GM23338 (cell line): ENCODE data around the gene ZNF223. TPM values are rescaled to one million over a fixed set of nuclear protein-coding genes. Genes with fewer than 3 reads are reported as not detected.

Experiments used
- ATAC-seq: fragments of 200-7000 bp; cut with Tn5 transposase; 3 replicates; pipeline ENCODE4 v1.9.1; 2020
- DNase-seq: peaks from one replicate; pipeline ENCODE4 v3.0.0-alpha.2; 2015; ENCODE audit warnings: low spot score
- H2AFZ ChIP-seq: fragments of 200-600 bp; sonication (generic); 2 replicates; pipeline ENCODE4 v1.8.0; 2016; ENCODE audit warnings: antibody characterized with exemption, mild to moderate bottlenecking, moderate library complexity
- H3F3A ChIP-seq: fragments of 200-600 bp; sonication (generic); replicated peaks from 2 replicates; pipeline ENCODE4 v1.8.0; 2017; ENCODE audit warnings: antibody characterized with exemption, mixed run types, low read depth
- H3K27ac ChIP-seq: fragments of 200-600 bp; sonication (generic); 2 replicates; pipeline ENCODE4 v1.6.1; 2016; ENCODE audit warnings: low read depth
- H3K27me3 ChIP-seq: fragments of 200-600 bp; sonication (generic); 2 replicates; pipeline ENCODE4 v1.8.0; 2016; ENCODE audit warnings: mild to moderate bottlenecking, mixed run types, moderate library complexity; ENCODE audit not compliant: insufficient read depth
- H3K36me3 ChIP-seq: fragments of 200-600 bp; sonication (generic); 2 replicates; pipeline ENCODE4 v1.8.0; 2016; ENCODE audit warnings: mild to moderate bottlenecking; ENCODE audit not compliant: insufficient read depth
- H3K4me1 ChIP-seq: fragments of 200-600 bp; sonication (generic); 2 replicates; pipeline ENCODE4 v1.8.0; 2016; ENCODE audit warnings: mild to moderate bottlenecking, moderate library complexity; ENCODE audit not compliant: insufficient read depth
- H3K4me2 ChIP-seq: fragments of 200-600 bp; sonication (generic); 2 replicates; pipeline ENCODE4 v1.7.1; 2017; ENCODE audit warnings: mixed run types
- H3K4me3 ChIP-seq: fragments of 200-600 bp; sonication (generic); 2 replicates; pipeline ENCODE4 v1.6.1; 2016; ENCODE audit warnings: mixed run types
- H3K79me2 ChIP-seq: fragments of 200-600 bp; sonication (generic); replicated peaks from 2 replicates; pipeline ENCODE4 v1.8.0; 2017; ENCODE audit warnings: mild to moderate bottlenecking; ENCODE audit not compliant: insufficient read depth
- H3K9me2 ChIP-seq: fragments of 200-600 bp; sonication (generic); 2 replicates; pipeline ENCODE4 v1.8.0; 2017; ENCODE audit not compliant: insufficient read depth
- H4K20me1 ChIP-seq: fragments of 200-600 bp; sonication (generic); replicated peaks from 2 replicates; pipeline ENCODE4 v1.8.0; 2017; ENCODE audit warnings: mild to moderate bottlenecking; ENCODE audit not compliant: insufficient read depth
- H3K27ac Mint-ChIP-seq: 2 replicates; pipeline ENCODE4 v1.8.0; 2020; ENCODE audit warnings: inconsistent platforms, mild to moderate bottlenecking, moderate library complexity, mixed read lengths
- H3K27me3 Mint-ChIP-seq: 3 replicates; pipeline ENCODE4 v1.8.0; 2022; ENCODE audit warnings: low read depth, mild to moderate bottlenecking, moderate library complexity, mixed read lengths, inconsistent platforms; ENCODE audit not compliant: insufficient read depth, poor library complexity
- H3K36me3 Mint-ChIP-seq: 3 replicates; pipeline ENCODE4 v1.8.0; 2021; ENCODE audit warnings: low read depth, mild to moderate bottlenecking, inconsistent platforms, moderate library complexity, mixed read lengths
- H3K4me1 Mint-ChIP-seq: 3 replicates; pipeline ENCODE4 v1.8.0; 2020; ENCODE audit warnings: mild to moderate bottlenecking, inconsistent platforms, mixed read lengths
- H3K4me3 Mint-ChIP-seq: 3 replicates; pipeline ENCODE4 v1.8.0; 2021; ENCODE audit warnings: moderate library complexity, mild to moderate bottlenecking, inconsistent platforms, mixed read lengths
- H3K9me3 Mint-ChIP-seq: 3 replicates; pipeline ENCODE4 v1.8.0; 2020; ENCODE audit warnings: moderate library complexity, mild to moderate bottlenecking, inconsistent platforms, mixed read lengths
- CREB1 ChIP-seq: fragments of 250-450 bp; sonication (Bioruptor Pico); IDR thresholded peaks from 2 replicates; pipeline ENCODE4 v1.5.0; 2020; ENCODE audit warnings: low read depth, mild to moderate bottlenecking, moderate library complexity
- CTCF ChIP-seq, 2 experiments: fragments of 200-600 bp in 1 of 2; sonication (generic) in 1 of 2; conservative IDR thresholded peaks; 2 replicates each; pipeline versions ENCODE4 v1.5.1 to v1.6.1; 2016 to 2017; ENCODE audit warnings: antibody characterized with exemption in 2 of 2, low read depth in 2 of 2, mild to moderate bottlenecking in 2 of 2, moderate library complexity in 1 of 2
- EZH2 ChIP-seq: fragments of 200-600 bp; sonication (generic); IDR thresholded peaks from one replicate; pipeline ENCODE4 v1.8.0; 2017; ENCODE audit warnings: antibody characterized with exemption, mild to moderate bottlenecking, low read depth; ENCODE audit not compliant: unreplicated experiment
- EZH2phosphoT487 ChIP-seq: fragments of 200-600 bp; sonication (generic); IDR thresholded peaks from one replicate; pipeline ENCODE4 v1.8.1; 2018; ENCODE audit warnings: antibody characterized with exemption; ENCODE audit not compliant: unreplicated experiment
- JUNB ChIP-seq: IDR thresholded peaks from one replicate; pipeline ENCODE4 v1.6.1; 2016; ENCODE audit warnings: antibody characterized with exemption; ENCODE audit not compliant: unreplicated experiment
- NANOG ChIP-seq: IDR thresholded peaks from 2 replicates; pipeline ENCODE4 v1.6.1; 2016; ENCODE audit warnings: antibody characterized with exemption, borderline replicate concordance
- POLR2AphosphoS5 ChIP-seq: IDR thresholded peaks from 2 replicates; pipeline ENCODE4 v1.6.1; 2016; ENCODE audit warnings: antibody characterized with exemption, low read depth
- STAT1 ChIP-seq: IDR thresholded peaks from one replicate; pipeline ENCODE4 v1.6.1; 2016; ENCODE audit warnings: antibody characterized with exemption; ENCODE audit not compliant: unreplicated experiment
- ZNF114 ChIP-seq: fragments of 250-450 bp; sonication (Bioruptor Pico); IDR thresholded peaks from 2 replicates; pipeline ENCODE4 v1.5.0; 2020; ENCODE audit warnings: mild to moderate bottlenecking, moderate library complexity
- ZNF331 ChIP-seq: fragments of 250-450 bp; sonication (Bioruptor Pico); IDR thresholded peaks from 2 replicates; pipeline ENCODE4 v1.5.0; 2020; ENCODE audit warnings: low read depth, mild to moderate bottlenecking, moderate library complexity
- polyA plus RNA-seq: library from polyadenylated mRNA; unstranded; fragments of >200 nt; fragmentation: Nextera tagmentation; extraction: Ambion mirVana; gene quantifications from 2 replicates; pipeline ENCODE4 v1.2.1, GENCODE V29; 2016
- total RNA-seq: library from RNA; depleted of rRNA; stranded (reverse); fragments of >200 nt; shearing (Covaris generic); gene quantifications from 2 replicates; pipeline ENCODE4 v1.2.3, GENCODE V29; 2014
- TF ChIP-seq, protein P1 (sequence below): IDR thresholded peaks from one replicate; pipeline ENCODE4 v1.6.1; 2018; ENCODE audit warnings: antibody characterized with exemption; ENCODE audit not compliant: unreplicated experiment
- TF ChIP-seq, protein P2 (sequence below): IDR thresholded peaks from 2 replicates; pipeline ENCODE4 v1.6.1; 2016; ENCODE audit warnings: antibody characterized with exemption

Gene ZNF223
- total and polyA plus RNA-seq, 2 experiments from 2014 or later, result 3.3 to 5.8 TPM

- Histone ChIP-seq H3K4me2 (no peak overlapping the region), H3K4me1 (no peaks in the 10 kb centered on the region), H3K9me2 (no peaks in the 10 kb centered on the region), H3F3A (no peaks in the 10 kb centered on the region), H3K79me2 (no peaks in the 10 kb centered on the region), H3K27ac (no peak overlapping the region), H4K20me1 (no peaks in the 10 kb centered on the region), H3K4me3 (no peak overlapping the region), H2AFZ (no peak overlapping the region), H3K36me3 (no peaks in the 10 kb centered on the region), H3K27me3 (no peaks in the 10 kb centered on the region; the same call in 1 of the 2 replicates)
- H3K27ac Mint-ChIP-seq, result no peak overlapping the region
- H3K4me3 Mint-ChIP-seq, result no peak overlapping the region
- DNase-seq (no peak), ATAC-seq (no peak)
- no peaks in the 10 kb centered on the region for H3K4me1 Mint-ChIP-seq
- no peak for TF ChIP-seq NANOG
- TF ChIP-seq JUNB, result no peak
- TF ChIP-seq POLR2AphosphoS5, result no peak
- TF ChIP-seq, protein P1, sequence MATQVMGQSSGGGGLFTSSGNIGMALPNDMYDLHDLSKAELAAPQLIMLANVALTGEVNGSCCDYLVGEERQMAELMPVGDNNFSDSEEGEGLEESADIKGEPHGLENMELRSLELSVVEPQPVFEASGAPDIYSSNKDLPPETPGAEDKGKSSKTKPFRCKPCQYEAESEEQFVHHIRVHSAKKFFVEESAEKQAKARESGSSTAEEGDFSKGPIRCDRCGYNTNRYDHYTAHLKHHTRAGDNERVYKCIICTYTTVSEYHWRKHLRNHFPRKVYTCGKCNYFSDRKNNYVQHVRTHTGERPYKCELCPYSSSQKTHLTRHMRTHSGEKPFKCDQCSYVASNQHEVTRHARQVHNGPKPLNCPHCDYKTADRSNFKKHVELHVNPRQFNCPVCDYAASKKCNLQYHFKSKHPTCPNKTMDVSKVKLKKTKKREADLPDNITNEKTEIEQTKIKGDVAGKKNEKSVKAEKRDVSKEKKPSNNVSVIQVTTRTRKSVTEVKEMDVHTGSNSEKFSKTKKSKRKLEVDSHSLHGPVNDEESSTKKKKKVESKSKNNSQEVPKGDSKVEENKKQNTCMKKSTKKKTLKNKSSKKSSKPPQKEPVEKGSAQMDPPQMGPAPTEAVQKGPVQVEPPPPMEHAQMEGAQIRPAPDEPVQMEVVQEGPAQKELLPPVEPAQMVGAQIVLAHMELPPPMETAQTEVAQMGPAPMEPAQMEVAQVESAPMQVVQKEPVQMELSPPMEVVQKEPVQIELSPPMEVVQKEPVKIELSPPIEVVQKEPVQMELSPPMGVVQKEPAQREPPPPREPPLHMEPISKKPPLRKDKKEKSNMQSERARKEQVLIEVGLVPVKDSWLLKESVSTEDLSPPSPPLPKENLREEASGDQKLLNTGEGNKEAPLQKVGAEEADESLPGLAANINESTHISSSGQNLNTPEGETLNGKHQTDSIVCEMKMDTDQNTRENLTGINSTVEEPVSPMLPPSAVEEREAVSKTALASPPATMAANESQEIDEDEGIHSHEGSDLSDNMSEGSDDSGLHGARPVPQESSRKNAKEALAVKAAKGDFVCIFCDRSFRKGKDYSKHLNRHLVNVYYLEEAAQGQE, result no peak
- no peak for TF ChIP-seq STAT1
- no peak for TF ChIP-seq CTCF (conservative IDR thresholded peaks at IDR 0.05; ENCODE audit: low read depth in 2 of 2)
- TF ChIP-seq, protein P2, sequence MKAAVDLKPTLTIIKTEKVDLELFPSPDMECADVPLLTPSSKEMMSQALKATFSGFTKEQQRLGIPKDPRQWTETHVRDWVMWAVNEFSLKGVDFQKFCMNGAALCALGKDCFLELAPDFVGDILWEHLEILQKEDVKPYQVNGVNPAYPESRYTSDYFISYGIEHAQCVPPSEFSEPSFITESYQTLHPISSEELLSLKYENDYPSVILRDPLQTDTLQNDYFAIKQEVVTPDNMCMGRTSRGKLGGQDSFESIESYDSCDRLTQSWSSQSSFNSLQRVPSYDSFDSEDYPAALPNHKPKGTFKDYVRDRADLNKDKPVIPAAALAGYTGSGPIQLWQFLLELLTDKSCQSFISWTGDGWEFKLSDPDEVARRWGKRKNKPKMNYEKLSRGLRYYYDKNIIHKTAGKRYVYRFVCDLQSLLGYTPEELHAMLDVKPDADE, result no peak
- no peak for TF ChIP-seq ZNF114 (CRISPR knock-in tag)
- no peak for TF ChIP-seq ZNF331 (CRISPR knock-in tag)
- no peak for TF ChIP-seq EZH2
- TF ChIP-seq EZH2phosphoT487, result no peak
- no peak for TF ChIP-seq CREB1 (CRISPR knock-in tag)
- H3K9me3 Mint-ChIP-seq, result peaks cover 53% of the 10 kb centered on the region
- no peaks in the 10 kb centered on the region for H3K36me3 Mint-ChIP-seq
- H3K27me3 Mint-ChIP-seq, result peaks cover 2% of the 10 kb centered on the region
Observed at GRCh38 chr19:44042147-44042546, 9.7 kb upstream of the ZNF223 start.
